GM18499 (cell line): ENCODE results near the gene NUDT3.

ENCODE experiments used
- ATAC-seq: cut with Tn5 transposase; IDR thresholded peaks from one replicate; pipeline ENCODE4 v1.9.1; 2021; ENCODE audit warnings: moderate number of reproducible peaks; ENCODE audit not compliant: insufficient read depth, unreplicated experiment

The NUDT3 gene

GRCh38 chr6:34231566-34232336 lies 160.7 kb downstream of the NUDT3 start:
- no peak for ATAC-seq

- no peak for ATAC-seq
Observed at GRCh38 chr6:34230653-34231371, 161.7 kb downstream of the NUDT3 start.

GRCh38 chr6:34229877-34230276 lies 162.6 kb downstream of the NUDT3 start:
- no peak for ATAC-seq
